ENCODE results near the gene ESRRG.

ESRRG gene

GRCh38 chr1:216626394-216627067, 96.7 kb downstream of the ESRRG start:
- Histone ChIP-seq H2AFZ (ENCODE audit: low read length) (no peak overlapping the region), H3K4me3 (ENCODE audit: low read length) (no peak overlapping the region), H3K4me2 (ENCODE audit: low read depth, low read length) (no peak overlapping the region), H3F3A (ENCODE audit: insufficient read depth, low read length) (no peaks in the 10 kb centered on the region), H3K9me2 (replicated peaks; ENCODE audit: insufficient read depth, low read length) (no peaks in the 10 kb centered on the region), H3K27ac (ENCODE audit: low read length) (no peak overlapping the region), H3K4me1 (ENCODE audit: low read length) (no peaks in the 10 kb centered on the region), H3K9ac (ENCODE audit: low read length) (no peak overlapping the region), H3K36me3 (replicated peaks; ENCODE audit: insufficient read depth, low read length) (no peaks in the 10 kb centered on the region), H3K9me3 (replicated peaks; ENCODE audit: insufficient read depth, low read length) (no peaks in the 10 kb centered on the region), H4K20me1 (ENCODE audit: insufficient read depth, low read length) (no peaks in the 10 kb centered on the region), H3K27me3 (replicated peaks; ENCODE audit: insufficient read depth, low read length) (no peaks in the 10 kb centered on the region), H3K79me2 (ENCODE audit: low read length) (no peaks in the 10 kb centered on the region)
- no peak for DNase-seq
- no peak for TF ChIP-seq EZH2 (optimal IDR thresholded peaks at IDR 0.05; ENCODE audit: low read depth, low read length)
- no peak for TF ChIP-seq CTCF (IDR thresholded peaks at IDR 0.05; ENCODE audit: low read length)
- no peak for TF ChIP-seq EZH2phosphoT487 (IDR thresholded peaks at IDR 0.05; ENCODE audit: low read length)

DNA sequence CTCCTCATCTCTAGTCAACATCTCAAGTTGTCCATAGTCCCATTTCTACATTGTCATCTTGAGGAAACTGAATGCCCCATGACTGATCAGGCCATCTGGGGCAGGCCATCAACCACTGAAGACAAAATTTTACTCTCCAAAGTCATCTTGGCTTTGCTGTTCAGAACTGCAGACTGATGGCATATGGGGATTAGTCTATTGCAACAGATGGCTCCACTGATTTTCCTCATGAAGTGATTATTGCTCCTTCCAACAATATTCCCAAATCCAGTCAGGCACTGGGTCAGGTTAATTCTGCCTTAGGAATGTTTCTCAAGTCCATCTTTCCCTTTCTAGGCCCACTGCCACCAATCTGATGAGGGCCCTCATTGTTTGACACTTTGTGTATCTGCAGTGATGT, 101.7 kb downstream of the ESRRG start:
- no peaks in the 10 kb centered on the region for H4K20me1 ChIP-seq (ENCODE audit: insufficient read depth, low read length)
- no peaks in the 10 kb centered on the region for H3F3A ChIP-seq (ENCODE audit: insufficient read depth, low read length)
- H3K9me3 ChIP-seq (replicated peaks; ENCODE audit: insufficient read depth, low read length): no peaks in the 10 kb centered on the region
- no peak for TF ChIP-seq CTCF (IDR thresholded peaks at IDR 0.05; ENCODE audit: low read length)
- TF ChIP-seq EZH2phosphoT487 (IDR thresholded peaks at IDR 0.05; ENCODE audit: low read length): no peak
- no peaks in the 10 kb centered on the region for H3K27me3 ChIP-seq (replicated peaks; ENCODE audit: insufficient read depth, low read length)
- H3K4me3 ChIP-seq (ENCODE audit: low read length): no peak overlapping the region
- no peak overlapping the region for H3K27ac ChIP-seq (ENCODE audit: low read length)
- H3K4me2 ChIP-seq (ENCODE audit: low read depth, low read length): no peak overlapping the region
- no peak for DNase-seq
- no peaks in the 10 kb centered on the region for H3K4me1 ChIP-seq (ENCODE audit: low read length)
- H3K9me2 ChIP-seq (replicated peaks; ENCODE audit: insufficient read depth, low read length): no peaks in the 10 kb centered on the region
- H3K9ac ChIP-seq (ENCODE audit: low read length): no peak overlapping the region
- no peaks in the 10 kb centered on the region for H3K79me2 ChIP-seq (ENCODE audit: low read length)
- no peak overlapping the region for H2AFZ ChIP-seq (ENCODE audit: low read length)
- H3K36me3 ChIP-seq (replicated peaks; ENCODE audit: insufficient read depth, low read length): no peaks in the 10 kb centered on the region

GRCh38 chr1:216617081-216617875, 106.0 kb downstream of the ESRRG start:
- Histone ChIP-seq H3F3A (ENCODE audit: insufficient read depth, low read length) (no peaks in the 10 kb centered on the region), H3K4me2 (ENCODE audit: low read depth, low read length) (no peak overlapping the region), H3K27ac (ENCODE audit: low read length) (no peak overlapping the region), H2AFZ (ENCODE audit: low read length) (no peak overlapping the region), H3K79me2 (ENCODE audit: low read length) (no peaks in the 10 kb centered on the region), H3K9me2 (replicated peaks; ENCODE audit: insufficient read depth, low read length) (no peaks in the 10 kb centered on the region), H4K20me1 (ENCODE audit: insufficient read depth, low read length) (no peaks in the 10 kb centered on the region), H3K4me3 (ENCODE audit: low read length) (no peak overlapping the region), H3K9me3 (replicated peaks; ENCODE audit: insufficient read depth, low read length) (no peaks in the 10 kb centered on the region), H3K36me3 (replicated peaks; ENCODE audit: insufficient read depth, low read length) (no peaks in the 10 kb centered on the region), H3K4me1 (ENCODE audit: low read length) (no peaks in the 10 kb centered on the region), H3K27me3 (replicated peaks; ENCODE audit: insufficient read depth, low read length) (no peaks in the 10 kb centered on the region), H3K9ac (ENCODE audit: low read length) (no peak overlapping the region)
- TF ChIP-seq EZH2 (optimal IDR thresholded peaks at IDR 0.05; ENCODE audit: low read depth, low read length) (no peak), EZH2phosphoT487 (IDR thresholded peaks at IDR 0.05; ENCODE audit: low read length) (no peak), CTCF (IDR thresholded peaks at IDR 0.05; ENCODE audit: low read length) (no peak)
- DNase-seq: no peak

Measured in MM.1S (cell line).